PFSK-1 (cell line): Measurements from ENCODE around the gene AP1S1.

Experiments used
- FOXP2 ChIP-seq: optimal IDR thresholded peaks from 2 replicates; pipeline ENCODE3; 2011; ENCODE audit warnings: borderline replicate concordance, control low read depth, inconsistent platforms; ENCODE audit not compliant: insufficient read depth; ENCODE audit errors: extremely low read length, extremely low read depth
- POLR2AphosphoS5 ChIP-seq: IDR thresholded peaks from 2 replicates; pipeline ENCODE4 v1.6.1; 2012; ENCODE audit warnings: low read depth, mild to moderate bottlenecking, control low read depth, low read length, moderate library complexity
- TAF1 ChIP-seq: IDR thresholded peaks from 2 replicates; pipeline ENCODE4 v1.6.1; 2012; ENCODE audit warnings: low read length, control low read depth, borderline replicate concordance; ENCODE audit not compliant: insufficient read depth

DNA sequence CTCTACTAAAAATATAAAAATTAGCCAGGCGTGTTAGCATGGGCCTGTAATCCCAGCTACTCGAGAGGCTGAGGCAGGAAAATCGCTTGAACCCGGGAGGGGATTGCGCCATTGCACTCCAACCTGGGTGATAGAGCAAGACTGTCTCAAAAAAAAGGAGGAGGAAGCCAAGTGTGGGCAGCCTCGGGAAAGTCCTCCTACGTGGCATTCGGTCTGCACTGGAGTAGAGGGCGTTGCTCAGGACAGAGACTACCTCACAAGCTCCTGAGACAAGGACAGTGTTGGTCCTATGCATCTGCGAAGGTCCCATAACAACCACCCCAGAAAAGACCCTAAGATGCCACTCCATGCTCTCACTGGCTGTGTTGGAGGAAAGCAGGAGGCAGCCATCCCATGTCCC lies 37.4 kb upstream of the AP1S1 start:
- no peak for TF ChIP-seq POLR2AphosphoS5
- TF ChIP-seq TAF1, result no peak
- no peak for TF ChIP-seq FOXP2
